GM12864 (cell line): Measurements from ENCODE around the gene TMEM135.
"Not testable (repeated sequence)": the region's sequence is repeated elsewhere in the genome, so short reads cannot be mapped to it uniquely, and the experiment has no call there.

Experiments
- DNase-seq: peaks from one replicate; pipeline ENCODE4 v3.0.0-alpha.2; 2011; ENCODE audit warnings: low read depth
- H3K4me3 ChIP-seq: 2 replicates; pipeline ENCODE4 v1.5.1; 2011; ENCODE audit warnings: mild to moderate bottlenecking, low read depth, low read length, control low read depth
- TF ChIP-seq, protein P1 (sequence below): IDR thresholded peaks from 2 replicates; pipeline ENCODE4 v1.5.1; 2011; ENCODE audit warnings: low read depth, mild to moderate bottlenecking, moderate library complexity, low read length, control low read depth, inconsistent platforms; ENCODE audit errors: missing control alignments

TMEM135 gene

DNA sequence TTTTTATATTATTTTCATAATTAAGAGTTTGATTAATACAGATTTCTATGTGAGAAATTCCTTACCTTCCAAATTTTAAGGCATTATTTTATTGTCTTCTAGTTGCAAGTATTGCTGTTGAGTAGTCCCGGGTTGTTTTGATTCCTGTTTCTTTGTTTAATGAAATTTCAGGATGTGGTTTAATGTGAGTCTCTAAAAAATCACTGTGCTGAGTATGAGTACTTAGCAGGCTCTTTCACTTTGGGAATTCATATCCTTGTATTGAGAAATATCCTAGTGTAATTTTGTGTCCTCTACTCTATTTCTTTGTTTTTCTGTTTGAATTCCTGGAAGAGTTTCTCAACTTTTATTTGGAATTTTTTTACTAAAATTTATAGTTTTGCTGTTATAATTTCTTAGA is 113.2 kb downstream of the TMEM135 start:
- DNase-seq: no peak
- TF ChIP-seq, protein P1, sequence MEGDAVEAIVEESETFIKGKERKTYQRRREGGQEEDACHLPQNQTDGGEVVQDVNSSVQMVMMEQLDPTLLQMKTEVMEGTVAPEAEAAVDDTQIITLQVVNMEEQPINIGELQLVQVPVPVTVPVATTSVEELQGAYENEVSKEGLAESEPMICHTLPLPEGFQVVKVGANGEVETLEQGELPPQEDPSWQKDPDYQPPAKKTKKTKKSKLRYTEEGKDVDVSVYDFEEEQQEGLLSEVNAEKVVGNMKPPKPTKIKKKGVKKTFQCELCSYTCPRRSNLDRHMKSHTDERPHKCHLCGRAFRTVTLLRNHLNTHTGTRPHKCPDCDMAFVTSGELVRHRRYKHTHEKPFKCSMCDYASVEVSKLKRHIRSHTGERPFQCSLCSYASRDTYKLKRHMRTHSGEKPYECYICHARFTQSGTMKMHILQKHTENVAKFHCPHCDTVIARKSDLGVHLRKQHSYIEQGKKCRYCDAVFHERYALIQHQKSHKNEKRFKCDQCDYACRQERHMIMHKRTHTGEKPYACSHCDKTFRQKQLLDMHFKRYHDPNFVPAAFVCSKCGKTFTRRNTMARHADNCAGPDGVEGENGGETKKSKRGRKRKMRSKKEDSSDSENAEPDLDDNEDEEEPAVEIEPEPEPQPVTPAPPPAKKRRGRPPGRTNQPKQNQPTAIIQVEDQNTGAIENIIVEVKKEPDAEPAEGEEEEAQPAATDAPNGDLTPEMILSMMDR: no peak
- no peak overlapping the region for H3K4me3 ChIP-seq

DNA sequence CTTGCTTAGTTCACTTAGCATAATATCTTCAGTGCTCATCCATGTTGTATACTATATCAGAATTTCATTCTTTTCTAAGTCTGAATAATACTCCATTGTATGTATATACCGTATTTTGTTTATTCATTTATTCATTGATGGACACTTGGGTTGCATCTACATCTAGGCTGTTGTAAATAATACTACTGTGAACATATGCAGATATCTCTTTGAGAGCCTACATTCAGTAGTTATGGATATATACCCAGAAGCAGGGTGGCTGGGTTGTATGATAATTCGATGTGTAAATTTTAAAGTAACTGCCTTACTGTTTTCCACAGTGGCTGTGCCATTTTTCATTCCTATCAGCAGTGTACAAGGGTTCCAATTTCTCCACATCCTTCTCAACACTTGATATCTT is 116.5 kb downstream of the TMEM135 start:
- DNase-seq: no peak
- H3K4me3 ChIP-seq: no peak overlapping the region
- TF ChIP-seq, protein P1: no peak

DNA sequence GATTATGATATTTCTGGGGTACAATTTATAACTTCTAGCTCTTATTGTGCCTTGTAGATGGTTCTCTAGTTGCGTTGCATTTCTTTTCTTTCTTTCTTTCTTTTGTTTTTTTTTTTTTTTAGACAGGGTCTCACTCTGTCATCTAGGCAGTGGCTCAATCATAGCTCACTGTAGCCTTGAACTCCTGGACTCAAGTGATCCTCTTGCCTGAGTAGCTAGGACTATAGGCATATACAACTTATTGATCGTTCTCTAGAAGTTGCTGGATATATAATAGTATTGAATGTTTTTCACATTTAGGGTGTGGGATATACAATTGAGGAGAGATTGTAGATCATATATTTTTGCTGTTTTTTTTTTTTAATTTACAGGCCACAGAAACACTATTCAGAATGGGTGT is 119.2 kb downstream of the TMEM135 start:
- no peak for DNase-seq
- no peak overlapping the region for H3K4me3 ChIP-seq
- TF ChIP-seq, protein P1: no peak

DNA sequence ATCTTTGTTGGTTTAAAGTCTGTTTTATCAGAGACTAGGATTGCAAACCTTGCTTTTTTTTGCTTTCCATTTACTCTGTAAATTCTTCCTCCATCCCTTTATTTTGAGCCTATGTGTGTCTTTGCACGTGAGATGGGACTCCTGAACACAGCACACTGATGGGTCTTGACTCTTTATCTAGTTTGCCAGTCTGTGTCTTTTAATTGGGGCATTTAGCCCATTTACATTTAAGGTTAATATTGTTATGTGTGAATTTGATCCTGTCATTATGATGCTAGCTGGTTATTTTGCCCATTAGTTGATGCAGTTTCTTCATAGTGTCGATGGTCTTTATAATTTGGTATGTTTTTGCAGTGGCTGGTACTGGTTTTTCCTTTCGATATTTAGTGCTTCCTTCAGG is 131.3 kb downstream of the TMEM135 start:
- DNase-seq: not testable (repeated sequence)

DNA sequence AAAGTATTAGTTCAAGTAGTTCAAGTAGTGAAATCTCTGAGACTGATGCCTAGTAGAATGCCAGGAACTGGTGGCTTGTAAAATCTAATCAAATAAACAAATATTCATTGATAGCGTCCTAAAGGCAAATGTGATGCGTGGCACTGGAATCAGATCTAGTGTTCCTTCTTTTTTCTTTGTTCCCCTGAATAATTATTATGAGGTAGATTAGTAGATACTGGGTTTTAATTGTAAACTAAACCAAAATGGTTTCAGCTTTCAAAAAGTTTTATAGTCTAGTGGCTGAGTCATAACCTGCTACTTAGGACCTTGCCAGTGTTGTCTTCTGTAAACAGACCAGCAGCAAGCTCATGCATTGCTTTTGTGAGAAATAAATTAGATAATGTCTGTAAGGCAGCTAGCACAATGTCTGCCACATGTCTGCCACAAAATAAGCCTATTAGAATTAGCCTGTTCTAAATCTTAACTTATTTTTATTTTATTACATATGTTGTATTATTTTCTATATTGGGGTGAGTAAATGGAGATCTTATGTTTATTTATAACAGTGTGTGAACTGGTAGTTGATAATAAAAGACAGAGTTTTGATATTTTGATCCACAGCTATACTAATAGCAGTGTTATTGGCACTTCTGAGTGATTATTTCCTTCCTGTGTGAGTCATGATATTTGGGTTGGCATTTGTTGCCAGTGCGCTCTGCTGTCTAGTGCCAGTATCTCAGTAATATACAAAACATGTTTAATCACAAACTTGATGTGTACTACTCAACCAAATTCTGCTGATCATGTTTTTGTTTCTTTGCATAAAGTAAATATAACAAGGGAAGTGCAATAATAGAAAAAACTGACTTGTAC is 135.7 kb downstream of the TMEM135 start:
- no peak for DNase-seq
- TF ChIP-seq, protein P1: no peak
- no peak overlapping the region for H3K4me3 ChIP-seq

More for the DNA sequence above, 131.3 kb downstream of the TMEM135 start:
- not testable (repeated sequence) for H3K4me3 ChIP-seq

DNA sequence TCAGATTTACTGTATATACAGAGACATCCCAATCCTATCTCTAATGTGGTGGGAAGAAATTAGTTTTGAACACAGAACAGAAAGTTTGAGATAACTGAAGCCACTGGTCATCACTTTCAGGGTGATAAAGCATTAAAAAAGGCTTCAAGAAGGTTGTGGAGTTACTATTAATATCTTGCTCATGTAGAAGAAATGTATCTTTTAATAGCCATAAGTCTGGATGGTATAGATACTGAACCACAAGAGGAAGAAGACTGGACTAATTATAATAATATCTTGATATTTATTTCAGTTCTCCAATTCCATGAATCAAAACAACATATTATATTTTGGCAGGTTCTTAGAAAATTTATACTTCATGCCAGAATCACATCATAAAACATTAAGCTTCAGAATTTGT is 137.1 kb downstream of the TMEM135 start:
- no peak overlapping the region for H3K4me3 ChIP-seq
- no peak for DNase-seq
- TF ChIP-seq, protein P1: no peak

DNA sequence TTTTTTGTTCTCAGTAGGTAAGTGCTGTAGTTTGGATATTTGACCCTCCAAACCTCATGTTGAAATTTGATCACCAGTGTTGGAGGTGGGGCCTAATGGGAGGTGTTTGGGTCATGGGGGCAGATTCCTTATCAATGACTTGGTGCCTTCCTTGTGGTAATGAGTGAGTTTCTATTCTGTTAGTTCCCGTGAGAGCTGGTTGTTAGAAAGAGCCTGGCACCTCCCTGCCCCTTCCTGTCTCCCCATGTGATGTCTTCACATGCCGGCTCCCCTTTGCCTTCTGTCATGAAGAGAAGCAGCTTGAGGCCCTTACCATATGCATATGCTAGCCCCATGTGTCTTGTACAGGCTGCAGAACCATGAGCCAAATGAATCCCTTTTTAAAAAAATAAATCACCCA is 138.3 kb downstream of the TMEM135 start:
- TF ChIP-seq, protein P1: no peak
- no peak for DNase-seq
- no peak overlapping the region for H3K4me3 ChIP-seq
